Choroid plexus epithelial cell (primary cell): ENCODE results near the gene SLC6A17.

Source experiments
- DNase-seq: peaks from one replicate; pipeline ENCODE4 v3.0.0-alpha.2; 2010; ENCODE audit warnings: low read depth
- H3K4me3 ChIP-seq: 2 replicates; pipeline ENCODE4 v1.5.1; 2011; ENCODE audit warnings: low read depth, mild to moderate bottlenecking, control low read depth, low read length, moderate library complexity
- CTCF ChIP-seq: conservative IDR thresholded peaks from 2 replicates; pipeline ENCODE4 v1.5.1; 2011; ENCODE audit warnings: low read depth, mild to moderate bottlenecking, control low read depth, inconsistent platforms, low read length, moderate library complexity

The SLC6A17 gene

GRCh38 chr1:110189181-110189580 is 38.9 kb downstream of the SLC6A17 start:
- TF ChIP-seq CTCF: no peak
- no peak for DNase-seq
- H3K4me3 ChIP-seq: no peak overlapping the region

- no peak for TF ChIP-seq CTCF
- no peak for DNase-seq
- H3K4me3 ChIP-seq: no peak overlapping the region
These were observed 40.1 kb downstream of the SLC6A17 start for GRCh38 chr1:110190282-110190929.

GRCh38 chr1:110192541-110192940 is 42.2 kb downstream of the SLC6A17 start:
- no peak for TF ChIP-seq CTCF
- DNase-seq: no peak

GRCh38 chr1:110195196-110195595 is 44.9 kb downstream of the SLC6A17 start:
- no peak overlapping the region for H3K4me3 ChIP-seq
- TF ChIP-seq CTCF: no peak
- DNase-seq: no peak

More at GRCh38 chr1:110192541-110192940, 42.2 kb downstream of the SLC6A17 start:
- no peak overlapping the region for H3K4me3 ChIP-seq

- TF ChIP-seq CTCF: peak; percentile 97
- no peak overlapping the region for H3K4me3 ChIP-seq
- DNase-seq: peak; percentile 65
These were observed 46.8 kb downstream of the SLC6A17 start for GRCh38 chr1:110196917-110197765.

GRCh38 chr1:110197905-110198629 is 47.8 kb downstream of the SLC6A17 start:
- no peak overlapping the region for H3K4me3 ChIP-seq
- DNase-seq: no peak
- TF ChIP-seq CTCF: no peak
